SK-N-SH (cell line): ENCODE results near the gene SLC10A1. TPM values are rescaled to one million over a fixed set of nuclear protein-coding genes. Genes with fewer than 3 reads are reported as not detected.

Experiments
- CTCF ChIA-PET: fragments of 300-600, 350-600 bp; formaldehyde crosslinking; extraction: SDS; loops from one replicate; lab custom pipeline; 2021; lab: Yijun Ruan, JAX
- POLR2A ChIA-PET: fragments of 350-600 bp; sonication (Branson Sonifier 250); formaldehyde crosslinking; extraction: SDS; loops from one replicate; lab custom pipeline; 2020; ENCODE audit warnings: antibody characterized with exemption, inconsistent platforms; lab: Yijun Ruan, JAX
- DNase-seq: peaks from one replicate; pipeline ENCODE4 v3.0.0; 2012
- H2AFZ ChIP-seq: fragments of 200-600 bp; sonication (generic); 2 replicates; pipeline ENCODE4 v1.8.1; 2016; ENCODE audit warnings: antibody characterized with exemption, mild to moderate bottlenecking, low read depth
- H3F3A ChIP-seq: fragments of 200-600 bp; sonication (generic); replicated peaks from 2 replicates; pipeline ENCODE3; 2016; ENCODE audit warnings: antibody characterized with exemption, mild to moderate bottlenecking; ENCODE audit not compliant: insufficient read depth
- H3K27ac ChIP-seq, 2 experiments: fragments of 200-500 bp in 1 of 2; fragments of 200-600 bp in 1 of 2; sonication (Bioruptor generic) in 1 of 2; sonication (generic), shearing (Covaris generic) in 1 of 2; 2 replicates each; pipeline versions ENCODE4 v1.5.1 to v1.6.1; 2014 to 2016; ENCODE audit warnings: low read depth in 2 of 2, inconsistent platforms in 1 of 2, low read length in 1 of 2, mild to moderate bottlenecking in 1 of 2, mixed read lengths in 1 of 2
- H3K27me3 ChIP-seq: fragments of 200-600 bp; sonication (generic), shearing (Covaris generic); 2 replicates; pipeline ENCODE4 v1.6.1; 2016; ENCODE audit warnings: mixed run types; ENCODE audit not compliant: insufficient read depth
- H3K36me3 ChIP-seq, 2 experiments: fragments of 200-500 bp in 1 of 2; fragments of 200-600 bp in 1 of 2; sonication (Bioruptor generic) in 1 of 2; sonication (generic) in 1 of 2; replicated peaks in 1 of 2; 2 replicates each; pipeline versions ENCODE3 to v1.5.1; 2014 to 2016; ENCODE audit warnings: low read length in 1 of 2, mild to moderate bottlenecking in 1 of 2; ENCODE audit not compliant: insufficient read depth in 2 of 2, control insufficient read depth in 1 of 2
- H3K4me1 ChIP-seq, 2 experiments: fragments of 200-500 bp in 1 of 2; fragments of 200-600 bp in 1 of 2; sonication (Bioruptor generic) in 1 of 2; sonication (generic), shearing (Covaris generic) in 1 of 2; 2 replicates each; pipeline versions ENCODE4 v1.5.1 to v1.6.1; 2014 to 2016; ENCODE audit warnings: low read depth in 1 of 2, low read length in 1 of 2, mixed run types in 1 of 2; ENCODE audit not compliant: insufficient read depth in 2 of 2, control insufficient read depth in 1 of 2
- H3K4me2 ChIP-seq: fragments of 200-600 bp; sonication (generic), shearing (Covaris generic); 2 replicates; pipeline ENCODE4 v1.6.1; 2017; ENCODE audit warnings: mixed run types
- H3K4me3 ChIP-seq, 2 experiments: fragments of 200-500 bp in 1 of 2; fragments of 200-600 bp in 1 of 2; sonication (Bioruptor generic) in 1 of 2; sonication (generic), shearing (Covaris generic) in 1 of 2; 2 replicates each; pipeline versions ENCODE4 v1.5.1 to v1.8.1; 2014 to 2016; ENCODE audit warnings: low read depth in 2 of 2, inconsistent platforms in 1 of 2, low read length in 1 of 2, mild to moderate bottlenecking in 1 of 2, mixed read lengths in 1 of 2, moderate library complexity in 1 of 2
- H3K79me2 ChIP-seq: fragments of 200-600 bp; sonication (generic); 2 replicates; pipeline ENCODE4 v1.8.1; 2017; ENCODE audit warnings: mild to moderate bottlenecking; ENCODE audit not compliant: insufficient read depth
- H3K9ac ChIP-seq: fragments of 200-600 bp; sonication (generic); 2 replicates; pipeline ENCODE4 v1.6.1; 2017; ENCODE audit warnings: mixed run types
- H3K9me2 ChIP-seq: fragments of 200-600 bp; sonication (generic); 2 replicates; pipeline ENCODE4 v1.6.1; 2017; ENCODE audit warnings: mixed run types
- H3K9me3 ChIP-seq: fragments of 200-600 bp; sonication (generic); 2 replicates; pipeline ENCODE4 v1.6.1; 2017; ENCODE audit warnings: mixed run types, mild to moderate bottlenecking, moderate library complexity
- H4K20me1 ChIP-seq: fragments of 200-600 bp; sonication (generic); 2 replicates; pipeline ENCODE4 v1.6.1; 2017; ENCODE audit warnings: mild to moderate bottlenecking, mixed run types; ENCODE audit not compliant: insufficient read depth
- EP300 ChIP-seq, 2 experiments: IDR thresholded peaks; 2 replicates each; pipeline versions ENCODE4 v1.4.0 to v1.6.1; 2012; ENCODE audit warnings: borderline replicate concordance in 1 of 2, low read depth in 1 of 2, low read length in 1 of 2
- EZH2phosphoT487 ChIP-seq: fragments of 200-600 bp; sonication (generic); IDR thresholded peaks from 2 replicates; pipeline ENCODE4 v1.6.1; 2017; ENCODE audit warnings: low read depth, mixed run types, mild to moderate bottlenecking, antibody characterized with exemption, moderate library complexity, borderline replicate concordance
- FOXM1 ChIP-seq: IDR thresholded peaks from 2 replicates; pipeline ENCODE4 v1.4.0; 2012; ENCODE audit warnings: low read depth, mild to moderate bottlenecking
- GATA2 ChIP-seq: sonication (generic); formaldehyde crosslinking; IDR thresholded peaks from 2 replicates; pipeline ENCODE4 v1.5.0; 2020; ENCODE audit warnings: mild to moderate bottlenecking, missing genetic modification reagents
- MXI1 ChIP-seq: IDR thresholded peaks from 2 replicates; pipeline ENCODE4 v1.6.1; 2012; ENCODE audit warnings: mild to moderate bottlenecking, low read depth, low read length, improper control_type of control experiment
- NFIC ChIP-seq: IDR thresholded peaks from 2 replicates; pipeline ENCODE4 v1.4.0; 2012; ENCODE audit warnings: borderline replicate concordance
- PBX3 ChIP-seq: IDR thresholded peaks from 2 replicates; pipeline ENCODE4; 2012
- RAD21 ChIP-seq: IDR thresholded peaks from 2 replicates; pipeline ENCODE4 v1.6.1; 2012; ENCODE audit warnings: mild to moderate bottlenecking, low read length
- RFX5 ChIP-seq: IDR thresholded peaks from 2 replicates; pipeline ENCODE4 v1.6.1; 2012; ENCODE audit warnings: mild to moderate bottlenecking, improper control_type of control experiment, low read length
- SIN3A ChIP-seq: IDR thresholded peaks from 2 replicates; pipeline ENCODE4 v1.6.1; 2012; ENCODE audit warnings: low read depth, mild to moderate bottlenecking, low read length, moderate library complexity, borderline replicate concordance
- SMC3 ChIP-seq: IDR thresholded peaks from 2 replicates; pipeline ENCODE4 v1.6.1; 2012; ENCODE audit warnings: low read depth, low read length, improper control_type of control experiment
- YY1 ChIP-seq: IDR thresholded peaks from 2 replicates; pipeline ENCODE4 v1.4.0; 2012; ENCODE audit warnings: low read depth, mild to moderate bottlenecking
- WGBS: methylation state at CpG from one replicate; pipeline ENCODE4 v1.1.6; 2017; ENCODE audit warnings: low lambda C conversion rate; 5-methylcytosine and 5-hydroxymethylcytosine counted together
- polyA plus RNA-seq, 3 experiments: library from polyadenylated mRNA; depleted of rRNA; stranded (reverse); fragments of >200 nt; gene quantifications; 2 replicates each; pipeline ENCODE4 v1.2.3, GENCODE V29; 2012
- TF ChIP-seq, protein P1 (sequence below): fragments of 200-600 bp; sonication (generic); IDR thresholded peaks from 2 replicates; pipeline ENCODE4 v1.6.1; 2017; ENCODE audit warnings: antibody characterized with exemption, mild to moderate bottlenecking, moderate library complexity
- TF ChIP-seq, protein P2 (sequence below): IDR thresholded peaks from 2 replicates; pipeline ENCODE4 v1.6.1; 2012; ENCODE audit warnings: mild to moderate bottlenecking, low read depth, low read length, moderate library complexity
- TF ChIP-seq, protein P3 (sequence below): IDR thresholded peaks from 2 replicates; pipeline ENCODE4 v1.4.0; 2012; ENCODE audit warnings: low read depth, borderline replicate concordance

The SLC10A1 gene
- polyA plus RNA-seq, 1 of the 3 experiments (the other 2 are of a cell fraction), result not detected

GRCh38 chr14:69749956-69750355 is 47.1 kb downstream of the SLC10A1 start:
- no peak overlapping the region for H3K4me2 ChIP-seq
- POLR2A ChIA-PET, result no interaction called here

More at GRCh38 chr14:69749956-69750355, 47.1 kb downstream of the SLC10A1 start:
- Histone ChIP-seq H3K9me2 (no peaks in the 10 kb centered on the region), H3K9me3 (no peaks in the 10 kb centered on the region; the same call in 1 of the 2 replicates), H3K27ac (no peak overlapping the region), H3K27me3 (no peaks in the 10 kb centered on the region), H3K4me3 (no peak overlapping the region), H3F3A (no peaks in the 10 kb centered on the region), H2AFZ (no peak overlapping the region), H3K79me2 (no peaks in the 10 kb centered on the region), H3K36me3 (no peaks in the 10 kb centered on the region), H4K20me1 (no peaks in the 10 kb centered on the region), H3K9ac (no peak overlapping the region), H3K4me1 (no peaks in the 10 kb centered on the region)
- 36% methylated on average over 1 of the region's 1 CpG for WGBS
- DNase-seq, result no peak
- CTCF ChIA-PET, result interaction anchor here (1.1 to 1.5 kb wide), 3 partner anchors 13 to 176 kb away, joined by 3 to 5 read pairs (median 3); partner anchors contain the start of gene CCDC177
- TF ChIP-seq, protein P1, sequence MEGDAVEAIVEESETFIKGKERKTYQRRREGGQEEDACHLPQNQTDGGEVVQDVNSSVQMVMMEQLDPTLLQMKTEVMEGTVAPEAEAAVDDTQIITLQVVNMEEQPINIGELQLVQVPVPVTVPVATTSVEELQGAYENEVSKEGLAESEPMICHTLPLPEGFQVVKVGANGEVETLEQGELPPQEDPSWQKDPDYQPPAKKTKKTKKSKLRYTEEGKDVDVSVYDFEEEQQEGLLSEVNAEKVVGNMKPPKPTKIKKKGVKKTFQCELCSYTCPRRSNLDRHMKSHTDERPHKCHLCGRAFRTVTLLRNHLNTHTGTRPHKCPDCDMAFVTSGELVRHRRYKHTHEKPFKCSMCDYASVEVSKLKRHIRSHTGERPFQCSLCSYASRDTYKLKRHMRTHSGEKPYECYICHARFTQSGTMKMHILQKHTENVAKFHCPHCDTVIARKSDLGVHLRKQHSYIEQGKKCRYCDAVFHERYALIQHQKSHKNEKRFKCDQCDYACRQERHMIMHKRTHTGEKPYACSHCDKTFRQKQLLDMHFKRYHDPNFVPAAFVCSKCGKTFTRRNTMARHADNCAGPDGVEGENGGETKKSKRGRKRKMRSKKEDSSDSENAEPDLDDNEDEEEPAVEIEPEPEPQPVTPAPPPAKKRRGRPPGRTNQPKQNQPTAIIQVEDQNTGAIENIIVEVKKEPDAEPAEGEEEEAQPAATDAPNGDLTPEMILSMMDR, result no peak
- TF ChIP-seq NFIC (no peak), YY1 (no peak), RFX5 (no peak), SIN3A (no peak), EZH2phosphoT487 (no peak), MXI1 (no peak), GATA2 (CRISPR knock-in tag) (no peak), FOXM1 (no peak), SMC3 (no peak), RAD21 (no peak), PBX3 (no peak), EP300 (IDR thresholded peaks at IDR 0.05; ENCODE audit: borderline replicate concordance in 1 of 2, low read depth in 1 of 2, low read length in 1 of 2) (no peak)
- TF ChIP-seq, protein P2, sequence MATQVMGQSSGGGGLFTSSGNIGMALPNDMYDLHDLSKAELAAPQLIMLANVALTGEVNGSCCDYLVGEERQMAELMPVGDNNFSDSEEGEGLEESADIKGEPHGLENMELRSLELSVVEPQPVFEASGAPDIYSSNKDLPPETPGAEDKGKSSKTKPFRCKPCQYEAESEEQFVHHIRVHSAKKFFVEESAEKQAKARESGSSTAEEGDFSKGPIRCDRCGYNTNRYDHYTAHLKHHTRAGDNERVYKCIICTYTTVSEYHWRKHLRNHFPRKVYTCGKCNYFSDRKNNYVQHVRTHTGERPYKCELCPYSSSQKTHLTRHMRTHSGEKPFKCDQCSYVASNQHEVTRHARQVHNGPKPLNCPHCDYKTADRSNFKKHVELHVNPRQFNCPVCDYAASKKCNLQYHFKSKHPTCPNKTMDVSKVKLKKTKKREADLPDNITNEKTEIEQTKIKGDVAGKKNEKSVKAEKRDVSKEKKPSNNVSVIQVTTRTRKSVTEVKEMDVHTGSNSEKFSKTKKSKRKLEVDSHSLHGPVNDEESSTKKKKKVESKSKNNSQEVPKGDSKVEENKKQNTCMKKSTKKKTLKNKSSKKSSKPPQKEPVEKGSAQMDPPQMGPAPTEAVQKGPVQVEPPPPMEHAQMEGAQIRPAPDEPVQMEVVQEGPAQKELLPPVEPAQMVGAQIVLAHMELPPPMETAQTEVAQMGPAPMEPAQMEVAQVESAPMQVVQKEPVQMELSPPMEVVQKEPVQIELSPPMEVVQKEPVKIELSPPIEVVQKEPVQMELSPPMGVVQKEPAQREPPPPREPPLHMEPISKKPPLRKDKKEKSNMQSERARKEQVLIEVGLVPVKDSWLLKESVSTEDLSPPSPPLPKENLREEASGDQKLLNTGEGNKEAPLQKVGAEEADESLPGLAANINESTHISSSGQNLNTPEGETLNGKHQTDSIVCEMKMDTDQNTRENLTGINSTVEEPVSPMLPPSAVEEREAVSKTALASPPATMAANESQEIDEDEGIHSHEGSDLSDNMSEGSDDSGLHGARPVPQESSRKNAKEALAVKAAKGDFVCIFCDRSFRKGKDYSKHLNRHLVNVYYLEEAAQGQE, result no peak
- TF ChIP-seq, protein P3, sequence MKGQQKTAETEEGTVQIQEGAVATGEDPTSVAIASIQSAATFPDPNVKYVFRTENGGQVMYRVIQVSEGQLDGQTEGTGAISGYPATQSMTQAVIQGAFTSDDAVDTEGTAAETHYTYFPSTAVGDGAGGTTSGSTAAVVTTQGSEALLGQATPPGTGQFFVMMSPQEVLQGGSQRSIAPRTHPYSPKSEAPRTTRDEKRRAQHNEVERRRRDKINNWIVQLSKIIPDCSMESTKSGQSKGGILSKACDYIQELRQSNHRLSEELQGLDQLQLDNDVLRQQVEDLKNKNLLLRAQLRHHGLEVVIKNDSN, result no peak
